ENCODE measurements around the gene RPS6KA2. TPM values are rescaled to one million over a fixed set of nuclear protein-coding genes. Genes with fewer than 3 reads are reported as not detected.
"Not testable (repeated sequence)": the region's sequence is repeated elsewhere in the genome, so short reads cannot be mapped to it uniquely, and the experiment has no call there.

The RPS6KA2 gene
- polyA plus RNA-seq, 1 experiment: 70.9 TPM

DNA sequence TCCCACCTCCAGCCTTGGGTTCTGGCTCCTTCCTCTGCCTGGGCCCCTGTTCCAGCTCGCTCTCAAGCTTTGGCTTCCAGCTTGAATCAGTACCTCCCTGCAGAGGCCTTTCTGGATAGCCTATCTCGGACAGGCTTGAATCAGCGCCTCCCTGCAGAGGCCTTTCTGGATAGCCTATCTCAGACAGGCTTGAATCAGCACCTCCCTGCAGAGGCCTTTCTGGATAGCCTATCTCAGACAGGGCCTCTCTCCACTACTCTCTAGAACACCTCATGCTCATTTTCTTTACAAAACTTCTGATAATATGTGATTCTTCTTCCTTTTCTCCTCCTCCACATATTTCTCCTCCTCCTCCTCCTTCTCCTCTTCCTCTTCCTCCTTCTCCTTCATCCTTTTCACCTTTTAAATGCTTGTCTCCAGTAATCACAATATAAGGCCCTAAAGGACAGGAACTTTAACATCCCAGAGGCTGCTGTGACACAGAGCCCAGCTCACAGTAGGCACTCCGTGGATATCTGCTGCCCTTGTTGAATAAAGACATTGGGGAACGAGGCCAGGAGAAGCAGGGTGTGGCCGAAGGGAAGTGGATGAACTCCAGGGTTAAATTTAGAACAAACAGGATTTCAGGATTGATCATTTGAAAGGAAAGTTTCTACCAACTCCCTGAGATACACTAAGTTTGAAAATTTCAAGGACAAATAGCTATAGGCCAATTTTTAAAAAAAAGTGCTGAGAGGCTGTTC, 9.3 kb upstream of the RPS6KA2 start:
- TF ChIP-seq, protein P1, sequence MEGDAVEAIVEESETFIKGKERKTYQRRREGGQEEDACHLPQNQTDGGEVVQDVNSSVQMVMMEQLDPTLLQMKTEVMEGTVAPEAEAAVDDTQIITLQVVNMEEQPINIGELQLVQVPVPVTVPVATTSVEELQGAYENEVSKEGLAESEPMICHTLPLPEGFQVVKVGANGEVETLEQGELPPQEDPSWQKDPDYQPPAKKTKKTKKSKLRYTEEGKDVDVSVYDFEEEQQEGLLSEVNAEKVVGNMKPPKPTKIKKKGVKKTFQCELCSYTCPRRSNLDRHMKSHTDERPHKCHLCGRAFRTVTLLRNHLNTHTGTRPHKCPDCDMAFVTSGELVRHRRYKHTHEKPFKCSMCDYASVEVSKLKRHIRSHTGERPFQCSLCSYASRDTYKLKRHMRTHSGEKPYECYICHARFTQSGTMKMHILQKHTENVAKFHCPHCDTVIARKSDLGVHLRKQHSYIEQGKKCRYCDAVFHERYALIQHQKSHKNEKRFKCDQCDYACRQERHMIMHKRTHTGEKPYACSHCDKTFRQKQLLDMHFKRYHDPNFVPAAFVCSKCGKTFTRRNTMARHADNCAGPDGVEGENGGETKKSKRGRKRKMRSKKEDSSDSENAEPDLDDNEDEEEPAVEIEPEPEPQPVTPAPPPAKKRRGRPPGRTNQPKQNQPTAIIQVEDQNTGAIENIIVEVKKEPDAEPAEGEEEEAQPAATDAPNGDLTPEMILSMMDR (IDR thresholded peaks at IDR 0.05; ENCODE audit: low read depth, low read length): no peak
- Histone ChIP-seq H3K9me3 (ENCODE audit: control insufficient read depth, insufficient read depth, low read length) (no peaks in the 10 kb centered on the region; the same call in 1 of the 2 replicates), H3K4me3 (ENCODE audit: low read depth, low read length) (no peak overlapping the region), H3K27ac (ENCODE audit: low read depth, low read length) (no peak overlapping the region), H3K27me3 (ENCODE audit: control insufficient read depth, insufficient read depth, low read length) (peaks cover 2% of the 10 kb centered on the region)
- ChIA-PET CTCF (no interaction called here), POLR2A (no interaction called here)
- no peak for DNase-seq (ENCODE audit: low read depth, low spot score)

- POLR2A ChIA-PET: no interaction called here
- no peak for DNase-seq (ENCODE audit: low read depth, low spot score)
- no peak overlapping the region for H3K27ac ChIP-seq (ENCODE audit: low read depth, low read length)
These were observed 8.2 kb upstream of the RPS6KA2 start for GRCh38 chr6:166635013-166635970.

DNA sequence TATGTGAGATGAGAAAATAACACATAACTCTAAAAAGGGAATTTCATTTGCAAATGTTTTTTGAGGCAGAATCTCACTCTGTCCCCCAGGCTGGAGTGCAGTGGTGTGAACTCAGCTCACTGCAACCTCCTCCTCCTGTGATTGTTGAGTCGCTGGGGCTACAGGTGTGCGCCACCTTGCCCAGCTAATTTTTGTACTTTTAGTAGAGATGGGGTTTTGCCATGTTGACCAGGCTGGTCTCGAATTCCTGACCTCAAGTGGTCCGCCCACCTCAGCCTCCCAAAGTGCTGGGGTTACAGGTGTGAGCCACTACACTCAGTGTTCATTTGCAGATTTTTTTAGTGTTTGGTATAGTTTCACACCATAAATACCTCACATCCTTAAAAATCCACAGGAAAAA, 7.5 kb upstream of the RPS6KA2 start:
- CTCF ChIA-PET; DNase-seq (ENCODE audit: low read depth, low spot score); H3K27me3 ChIP-seq (ENCODE audit: control insufficient read depth, insufficient read depth, low read length): not testable (repeated sequence)

More at GRCh38 chr6:166635013-166635970, 8.2 kb upstream of the RPS6KA2 start:
- H3K9me3 ChIP-seq (ENCODE audit: control insufficient read depth, insufficient read depth, low read length): no peaks in the 10 kb centered on the region; the same call in 1 of the 2 replicates
- CTCF ChIA-PET: no interaction called here
- H3K27me3 ChIP-seq (ENCODE audit: control insufficient read depth, insufficient read depth, low read length): peaks cover 2% of the 10 kb centered on the region
- no peak overlapping the region for H3K4me3 ChIP-seq (ENCODE audit: low read depth, low read length)
- TF ChIP-seq, protein P1 (IDR thresholded peaks at IDR 0.05; ENCODE audit: low read depth, low read length): no peak

DNA sequence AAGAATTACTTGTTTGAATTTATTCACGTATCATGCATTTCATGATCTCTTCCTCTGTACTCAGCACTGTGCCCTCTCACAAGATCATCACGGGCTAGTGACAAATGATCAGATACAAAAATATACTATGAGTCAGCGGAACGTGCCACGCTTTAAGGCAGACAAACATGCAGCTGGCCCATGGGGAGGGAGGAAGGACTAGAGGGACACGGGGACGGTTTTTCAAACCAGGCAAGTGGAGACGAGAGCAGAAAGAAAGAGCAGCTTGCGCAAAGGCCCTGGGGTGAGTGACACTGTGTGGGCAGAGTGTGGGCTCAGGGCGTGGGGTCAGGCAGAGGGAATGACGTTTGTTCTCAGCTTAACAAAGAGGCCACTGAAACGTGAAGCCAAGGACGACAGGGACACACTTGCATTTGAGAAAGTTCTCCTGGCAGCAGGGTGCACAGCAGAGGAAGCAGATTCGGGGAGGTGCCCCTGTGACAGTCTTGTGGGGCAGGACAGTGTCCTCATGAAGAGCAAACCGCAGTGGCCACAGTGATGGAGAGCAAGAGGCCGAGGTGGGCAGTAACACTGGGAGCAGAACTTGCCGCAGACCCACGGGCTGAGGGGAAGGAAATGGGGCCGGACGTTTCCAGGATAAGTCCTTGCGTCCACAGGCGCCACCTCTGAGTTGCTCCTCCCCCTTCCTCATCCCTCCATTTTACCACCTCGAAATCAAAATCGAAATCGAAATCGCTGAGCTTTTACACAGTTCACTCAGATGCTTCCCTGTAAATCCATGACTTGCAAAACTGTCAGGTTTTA, 6.9 kb upstream of the RPS6KA2 start:
- no peak overlapping the region for H3K27ac ChIP-seq (ENCODE audit: low read depth, low read length)
- TF ChIP-seq, protein P1 (IDR thresholded peaks at IDR 0.05; ENCODE audit: low read depth, low read length): no peak
- no peak for DNase-seq (ENCODE audit: low read depth, low spot score)
- CTCF ChIA-PET: no interaction called here
- no peak overlapping the region for H3K4me3 ChIP-seq (ENCODE audit: low read depth, low read length)
- peaks cover 2% of the 10 kb centered on the region for H3K27me3 ChIP-seq (ENCODE audit: control insufficient read depth, insufficient read depth, low read length)
- POLR2A ChIA-PET: no interaction called here
- no peaks in the 10 kb centered on the region; the same call in 1 of the 2 replicates for H3K9me3 ChIP-seq (ENCODE audit: control insufficient read depth, insufficient read depth, low read length)

More for the DNA sequence above, 7.5 kb upstream of the RPS6KA2 start:
- H3K4me3 ChIP-seq (ENCODE audit: low read depth, low read length); H3K27ac ChIP-seq (ENCODE audit: low read depth, low read length); POLR2A ChIA-PET; H3K9me3 ChIP-seq (ENCODE audit: control insufficient read depth, insufficient read depth, low read length): not testable (repeated sequence)

GRCh38 chr6:166632731-166633130, 5.7 kb upstream of the RPS6KA2 start:
- Histone ChIP-seq H3K27ac (ENCODE audit: low read depth, low read length) (no peak overlapping the region), H3K9me3 (ENCODE audit: control insufficient read depth, insufficient read depth, low read length) (no peaks in the 10 kb centered on the region; the same call in 1 of the 2 replicates), H3K27me3 (ENCODE audit: control insufficient read depth, insufficient read depth, low read length) (no peaks in the 10 kb centered on the region), H3K4me3 (ENCODE audit: low read depth, low read length) (no peak overlapping the region)
- CTCF ChIA-PET: no interaction called here
- TF ChIP-seq, protein P1 (IDR thresholded peaks at IDR 0.05; ENCODE audit: low read depth, low read length): no peak
- POLR2A ChIA-PET: no interaction called here
- DNase-seq (ENCODE audit: low read depth, low spot score): no peak

Data from AG04450 (cell line).